ENCODE results near the gene TIMM13. TPM values are rescaled to one million over a fixed set of nuclear protein-coding genes. Genes with fewer than 3 reads are reported as not detected.
"Not testable (repeated sequence)": the region's sequence is repeated elsewhere in the genome, so short reads cannot be mapped to it uniquely, and the experiment has no call there.

TIMM13 gene
- total and polyA plus RNA-seq, 9 of the 15 experiments (the other 6 are each of a cell fraction or from before 2014, with no cell fraction given), result 17.6 to 215 (median 71.8) TPM

DNA sequence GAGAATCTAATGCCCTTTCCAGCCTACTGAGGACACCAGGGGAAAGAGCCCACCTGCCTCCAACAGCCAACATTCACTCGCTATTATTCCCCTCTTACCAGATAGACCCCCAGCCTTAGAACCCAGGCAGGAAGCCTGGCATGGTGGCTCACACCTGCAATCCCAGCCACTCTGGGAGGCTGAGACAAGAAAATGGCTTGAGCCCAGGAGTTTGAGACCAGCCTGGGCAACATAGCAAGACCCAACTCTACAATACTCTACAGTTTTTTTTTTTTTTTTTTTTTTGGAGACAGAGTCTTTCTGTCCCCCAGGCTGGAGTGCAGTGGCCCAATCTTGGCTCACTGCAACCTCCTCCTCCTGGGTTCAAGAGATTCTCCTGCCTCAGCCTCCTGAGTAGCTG lies 32.9 kb upstream of the TIMM13 start:
- CTCF ChIA-PET (ENCODE audit: low intra/inter-chr PET ratio), result no interaction called here
- Histone ChIP-seq H3K27ac (ENCODE audit: extremely low read depth, low read depth, low read length) (no peak overlapping the region), H3K4me3 (no peak overlapping the region), H3K27me3 (ENCODE audit: control insufficient read depth in 2 of 2, insufficient read depth in 2 of 2, low read length in 2 of 2) (no peaks in the 10 kb centered on the region), H3K4me1 (replicated peaks in 1 of 2; ENCODE audit: control insufficient read depth in 2 of 2, insufficient read depth in 2 of 2, low read length in 2 of 2) (peaks cover 5 to 40% of the 10 kb centered on the region in 2 experiments; a peak in 3 of 5 replicates), H3K36me3 (ENCODE audit: control insufficient read depth, insufficient read depth, low read length) (no peaks in the 10 kb centered on the region), H3K9ac (ENCODE audit: insufficient read depth in 1 of 2, low read depth in 2 of 2, low read length in 2 of 2) (no peak overlapping the region; a peak in 1 of 4 replicates), H3K9me1 (ENCODE audit: control insufficient read depth, insufficient read depth, low read length) (peaks cover 6% of the 10 kb centered on the region), H4K20me1 (replicated peaks; ENCODE audit: control insufficient read depth, insufficient read depth, low read length) (peaks cover 8% of the 10 kb centered on the region; the same call in 1 of the 2 replicates), H3K79me2 (ENCODE audit: control insufficient read depth, insufficient read depth, low read length) (peaks cover 19% of the 10 kb centered on the region), H3K4me2 (ENCODE audit: insufficient read depth, low read length) (no peak overlapping the region), H2AFZ (ENCODE audit: low read depth, low read length) (no peak overlapping the region), H3K9me3 (replicated peaks; ENCODE audit: control insufficient read depth, insufficient read depth, low read depth, low read length) (no peaks in the 10 kb centered on the region)
- no TSS peak for BruUV-seq (replicated peaks)
- DNase-seq (ENCODE audit: extremely low read depth in 1 of 4, low spot score in 3 of 4) (no peak), ATAC-seq (no peak), FAIRE-seq (no peak)
- in situ Hi-C loops (cut with MboI), result no loop called here
- no peak for TF ChIP-seq C11orf30 (IDR thresholded peaks at IDR 0.05; ENCODE audit: low read depth)
- TF ChIP-seq ZNF121 (CRISPR knock-in tag; conservative IDR thresholded peaks at IDR 0.05), result peak; percentile 78
- POLR2A ChIA-PET, result interaction anchor here (3.4 kb wide), 1 partner anchor 16 kb away, joined by 15 read pairs; the partner anchor contains the start of gene GADD45B
- intact Hi-C loops (cut with micrococcal nuclease), result no loop called here
- 86% methylated on average over 1 of the region's 1 CpG for WGBS (ENCODE audit: insufficient coverage, low coverage, missing lambda C conversion rate)

DNA sequence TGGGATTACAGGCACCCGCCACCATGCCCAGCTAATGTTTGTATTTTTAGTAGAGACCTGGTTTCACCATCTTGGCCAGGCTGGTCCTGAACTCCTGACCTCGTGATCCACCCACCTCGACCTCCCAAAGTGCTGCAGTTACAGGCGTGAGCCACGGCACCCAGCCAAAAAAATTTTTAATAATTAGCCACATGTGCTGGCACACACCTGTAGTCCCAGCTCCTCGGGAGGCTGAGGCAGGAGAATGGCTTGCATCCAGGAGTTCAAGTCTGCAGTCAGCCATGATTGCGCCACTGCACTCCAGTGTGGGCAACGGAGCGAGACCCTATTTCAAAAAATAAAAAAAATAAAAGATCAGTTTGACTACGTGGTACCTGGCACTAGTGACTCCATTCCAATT lies 31.4 kb upstream of the TIMM13 start:
- H3K9me3 ChIP-seq (replicated peaks; ENCODE audit: control insufficient read depth, insufficient read depth, low read depth, low read length); CTCF ChIA-PET (ENCODE audit: low intra/inter-chr PET ratio); ATAC-seq; H3K9ac ChIP-seq (ENCODE audit: insufficient read depth in 1 of 2, low read depth in 2 of 2, low read length in 2 of 2); DNase-seq (ENCODE audit: extremely low read depth in 1 of 4, low spot score in 3 of 4); H3K27me3 ChIP-seq (ENCODE audit: control insufficient read depth in 2 of 2, insufficient read depth in 2 of 2, low read length in 2 of 2); intact Hi-C loops (cut with micrococcal nuclease); H3K4me3 ChIP-seq; in situ Hi-C loops (cut with MboI); H3K27ac ChIP-seq (ENCODE audit: extremely low read depth, low read depth, low read length); BruUV-seq (replicated peaks); H2AFZ ChIP-seq (ENCODE audit: low read depth, low read length); H3K36me3 ChIP-seq (ENCODE audit: control insufficient read depth, insufficient read depth, low read length); FAIRE-seq; H3K4me2 ChIP-seq (ENCODE audit: insufficient read depth, low read length): not testable (repeated sequence)
- Histone ChIP-seq H3K4me1 (replicated peaks in 1 of 2; ENCODE audit: control insufficient read depth in 2 of 2, insufficient read depth in 2 of 2, low read length in 2 of 2) (peaks cover 5 to 52% of the 10 kb centered on the region in 2 experiments; a peak in 3 of 5 replicates), H4K20me1 (replicated peaks; ENCODE audit: control insufficient read depth, insufficient read depth, low read length) (peaks cover 21% of the 10 kb centered on the region; the same call in 1 of the 2 replicates), H3K79me2 (ENCODE audit: control insufficient read depth, insufficient read depth, low read length) (peaks cover 34% of the 10 kb centered on the region), H3K9me1 (ENCODE audit: control insufficient read depth, insufficient read depth, low read length) (peaks cover 11% of the 10 kb centered on the region)
- POLR2A ChIA-PET, result interaction anchor here (0.6 kb wide), 1 partner anchor 22 kb away, joined by 3 read pairs; no protein-coding TSS in a partner anchor
- WGBS (ENCODE audit: insufficient coverage, low coverage, missing lambda C conversion rate), result 52% methylated on average over 10 of the region's 10 CpGs

Data from K562 (cell line).